GM10248 (cell line): ENCODE data around the gene TIMM17A.

Experiments
- CTCF ChIA-PET: fragments of 300-600 bp; sonication (Branson Sonifier 250); formaldehyde crosslinking; extraction: SDS; loops from one replicate; lab custom pipeline; 2021; ENCODE audit warnings: antibody characterized with exemption; lab: Yijun Ruan, JAX
- POLR2A ChIA-PET: fragments of 350-650 bp; sonication (Branson Sonifier 250); formaldehyde crosslinking; extraction: SDS; loops from one replicate; lab custom pipeline; 2020; ENCODE audit warnings: antibody characterized with exemption; lab: Yijun Ruan, JAX
- DNase-seq: peaks from one replicate; pipeline ENCODE4 v3.0.0; 2012; ENCODE audit errors: extremely low spot score
- CTCF ChIP-seq: IDR thresholded peaks from 2 replicates; pipeline ENCODE4 v1.5.1; 2012; ENCODE audit warnings: mild to moderate bottlenecking, low read depth; ENCODE audit errors: extremely low read depth, missing control alignments, control extremely low read depth

TIMM17A gene

GRCh38 chr1:202014915-202015661 is 59.8 kb downstream of the TIMM17A start:
- ChIA-PET POLR2A (no interaction called here), CTCF (interaction anchor here (1.3 to 2.9 kb wide), 3 partner anchors 15 to 120 kb away, joined by 3 to 8 read pairs (median 6); no protein-coding TSS in a partner anchor)
- no peak for TF ChIP-seq CTCF
- no peak for DNase-seq

- ChIA-PET POLR2A (no interaction called here), CTCF (interaction anchor here (1.3 to 2.9 kb wide), 4 partner anchors 16 to 120 kb away, joined by 3 to 8 read pairs (median 6); no protein-coding TSS in a partner anchor)
- no peak for DNase-seq
- TF ChIP-seq CTCF = no peak
Measured at GRCh38 chr1:202015662-202015937, 60.3 kb downstream of the TIMM17A start.

- ChIA-PET CTCF (interaction anchor here (1.1 to 2.9 kb wide), 4 partner anchors 16 to 119 kb away, joined by 3 to 8 read pairs (median 6); no protein-coding TSS in a partner anchor), POLR2A (no interaction called here)
- no peak for DNase-seq
- no peak for TF ChIP-seq CTCF
Measured at GRCh38 chr1:202016022-202016810, 60.9 kb downstream of the TIMM17A start.

- TF ChIP-seq CTCF = no peak
- no peak for DNase-seq
- ChIA-PET POLR2A (no interaction called here), CTCF (interaction anchor here (1.1 to 2.1 kb wide), 3 partner anchors 9 to 101 kb away, joined by 3 to 11 read pairs (median 5); no protein-coding TSS in a partner anchor)
Measured at GRCh38 chr1:202016811-202017748, 61.8 kb downstream of the TIMM17A start.

GRCh38 chr1:202017749-202018467 is 62.6 kb downstream of the TIMM17A start:
- ChIA-PET CTCF (interaction anchor here (1.7 to 2.1 kb wide), 2 partner anchors 10 to 100 kb away, joined by 5 to 11 read pairs; no protein-coding TSS in a partner anchor), POLR2A (no interaction called here)
- no peak for TF ChIP-seq CTCF
- no peak for DNase-seq
